Esophagus squamous epithelium (tissue), 4 donors: ENCODE results near the gene RANBP3.

Experiments
- POLR2A ChIP-seq, 4 donors: fragments of 450-650 bp; IDR thresholded peaks; one replicate each; pipeline ENCODE4 v1.6.1; 2017; ENCODE audit warnings: antibody characterized with exemption in 4 of 4, mild to moderate bottlenecking in 4 of 4, moderate library complexity in 3 of 4
- TF ChIP-seq, protein P1 (sequence below), 6 experiments: fragments of 450-650 bp in 4 of 6; fragments of 200-600 bp in 2 of 6; sonication (generic) in 2 of 6; IDR thresholded peaks; one replicate each; pipeline ENCODE4 v1.5.1; 2016 to 2019; ENCODE audit warnings: antibody characterized with exemption in 6 of 6, mild to moderate bottlenecking in 4 of 6, moderate library complexity in 4 of 6

DNA sequence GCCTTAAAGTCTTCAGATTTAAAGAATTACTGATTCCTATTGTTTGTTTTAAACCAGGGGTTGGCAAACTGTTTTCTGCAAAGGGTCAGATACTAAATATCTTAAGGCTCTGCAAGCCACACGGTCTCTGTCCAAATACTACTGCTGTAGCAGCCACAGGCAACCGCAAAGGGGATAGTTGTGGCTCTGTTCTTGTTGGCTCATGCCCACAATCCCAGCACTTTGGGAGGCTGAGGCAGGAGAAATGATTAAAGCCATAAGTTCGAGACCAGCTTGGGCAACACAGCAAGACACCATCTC is 22.4 kb downstream of the RANBP3 start:
- TF ChIP-seq, protein P1, sequence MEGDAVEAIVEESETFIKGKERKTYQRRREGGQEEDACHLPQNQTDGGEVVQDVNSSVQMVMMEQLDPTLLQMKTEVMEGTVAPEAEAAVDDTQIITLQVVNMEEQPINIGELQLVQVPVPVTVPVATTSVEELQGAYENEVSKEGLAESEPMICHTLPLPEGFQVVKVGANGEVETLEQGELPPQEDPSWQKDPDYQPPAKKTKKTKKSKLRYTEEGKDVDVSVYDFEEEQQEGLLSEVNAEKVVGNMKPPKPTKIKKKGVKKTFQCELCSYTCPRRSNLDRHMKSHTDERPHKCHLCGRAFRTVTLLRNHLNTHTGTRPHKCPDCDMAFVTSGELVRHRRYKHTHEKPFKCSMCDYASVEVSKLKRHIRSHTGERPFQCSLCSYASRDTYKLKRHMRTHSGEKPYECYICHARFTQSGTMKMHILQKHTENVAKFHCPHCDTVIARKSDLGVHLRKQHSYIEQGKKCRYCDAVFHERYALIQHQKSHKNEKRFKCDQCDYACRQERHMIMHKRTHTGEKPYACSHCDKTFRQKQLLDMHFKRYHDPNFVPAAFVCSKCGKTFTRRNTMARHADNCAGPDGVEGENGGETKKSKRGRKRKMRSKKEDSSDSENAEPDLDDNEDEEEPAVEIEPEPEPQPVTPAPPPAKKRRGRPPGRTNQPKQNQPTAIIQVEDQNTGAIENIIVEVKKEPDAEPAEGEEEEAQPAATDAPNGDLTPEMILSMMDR (IDR thresholded peaks at IDR 0.05) = no peak
- TF ChIP-seq POLR2A (IDR thresholded peaks at IDR 0.05) = no peak
